HG03457 (cell line): ENCODE measurements around the gene SYT1.
"Not testable (repeated sequence)": the region's sequence is repeated elsewhere in the genome, so short reads cannot be mapped to it uniquely, and the experiment has no call there.

Experiments
- ATAC-seq: cut with Tn5 transposase; IDR thresholded peaks from one replicate; pipeline ENCODE4 v1.9.1; 2021; ENCODE audit warnings: moderate number of reproducible peaks; ENCODE audit not compliant: unreplicated experiment

SYT1 gene

GRCh38 chr12:78966062-78966461 is 101.5 kb downstream of the SYT1 start:
- no peak for ATAC-seq

GRCh38 chr12:78966926-78967325 is 102.4 kb downstream of the SYT1 start:
- no peak for ATAC-seq

GRCh38 chr12:78968226-78968625 is 103.7 kb downstream of the SYT1 start:
- ATAC-seq: no peak

DNA sequence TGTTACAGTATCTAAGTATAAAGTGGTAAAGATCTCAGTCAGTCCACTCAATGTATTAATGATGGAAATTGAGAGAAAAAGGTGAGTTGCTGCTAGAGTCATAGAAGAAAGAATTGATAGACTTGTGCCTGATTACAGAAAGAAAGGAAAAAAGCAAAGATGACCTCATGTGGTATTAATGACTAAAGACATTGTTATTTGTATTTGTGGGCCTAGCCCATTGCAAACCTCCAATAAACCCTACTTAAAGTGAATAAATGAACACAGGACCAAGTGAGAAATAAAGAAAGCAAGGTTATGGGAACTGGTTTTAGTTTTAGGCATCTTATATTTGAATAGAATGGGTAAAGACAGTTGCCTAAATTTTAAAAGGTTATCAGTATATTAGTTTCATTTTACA is 105.5 kb downstream of the SYT1 start:
- no peak for ATAC-seq

GRCh38 chr12:78977304-78977867 is 112.8 kb downstream of the SYT1 start:
- ATAC-seq: no peak

DNA sequence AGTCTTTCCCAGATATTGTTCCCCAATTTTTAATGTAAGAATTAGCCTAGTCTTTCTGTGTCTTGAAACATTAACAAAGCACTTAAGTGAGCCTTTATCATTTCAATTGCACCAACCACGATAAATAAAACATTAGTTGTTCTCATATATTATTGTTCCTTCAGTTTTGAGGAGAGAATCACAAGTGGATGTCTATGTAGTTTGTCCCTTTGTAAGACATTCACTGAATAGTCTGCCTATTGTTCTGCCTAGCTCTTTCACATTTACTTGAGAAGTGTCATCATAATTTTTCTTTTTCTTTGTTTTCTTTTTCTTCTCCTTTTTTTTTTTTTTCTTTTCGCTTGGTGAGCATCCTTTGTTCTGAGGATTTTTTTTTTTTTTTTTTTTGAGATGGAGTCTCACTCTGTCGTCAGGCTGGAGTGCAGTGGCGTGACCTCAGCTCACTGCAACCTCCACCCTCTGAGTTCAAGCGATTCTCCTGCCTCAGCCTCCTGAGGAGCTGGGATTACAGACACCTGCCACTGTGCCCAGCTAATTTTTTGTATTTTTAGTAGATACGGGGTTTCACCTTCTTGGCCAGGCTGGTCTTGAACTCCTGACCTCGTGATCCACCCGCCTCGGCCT is 129.7 kb downstream of the SYT1 start:
- ATAC-seq: no peak

DNA sequence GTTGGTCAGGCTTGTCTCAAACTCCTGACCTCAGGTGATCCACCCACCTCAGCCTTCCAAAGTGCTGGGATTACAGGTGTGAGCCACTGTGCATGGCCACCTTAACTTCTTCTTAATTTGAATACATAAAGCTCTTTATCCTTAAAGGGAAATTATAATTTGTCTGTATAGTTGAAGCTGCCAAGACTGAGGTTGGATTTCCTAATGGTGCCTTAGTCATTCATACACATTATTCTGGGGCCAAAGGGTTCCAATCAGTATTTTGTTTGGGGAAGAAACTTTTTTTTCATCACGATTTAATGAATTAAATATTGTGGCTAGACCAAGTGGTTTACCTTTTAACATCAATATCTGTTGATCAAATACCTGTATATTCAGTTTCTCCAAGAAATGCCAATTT is 135.9 kb downstream of the SYT1 start:
- ATAC-seq: no peak

GRCh38 chr12:79001404-79001803 is 136.8 kb downstream of the SYT1 start:
- ATAC-seq: no peak

GRCh38 chr12:79006306-79006705 is 141.7 kb downstream of the SYT1 start:
- no peak for ATAC-seq

GRCh38 chr12:79008591-79008990 is 144.0 kb downstream of the SYT1 start:
- ATAC-seq: no peak

DNA sequence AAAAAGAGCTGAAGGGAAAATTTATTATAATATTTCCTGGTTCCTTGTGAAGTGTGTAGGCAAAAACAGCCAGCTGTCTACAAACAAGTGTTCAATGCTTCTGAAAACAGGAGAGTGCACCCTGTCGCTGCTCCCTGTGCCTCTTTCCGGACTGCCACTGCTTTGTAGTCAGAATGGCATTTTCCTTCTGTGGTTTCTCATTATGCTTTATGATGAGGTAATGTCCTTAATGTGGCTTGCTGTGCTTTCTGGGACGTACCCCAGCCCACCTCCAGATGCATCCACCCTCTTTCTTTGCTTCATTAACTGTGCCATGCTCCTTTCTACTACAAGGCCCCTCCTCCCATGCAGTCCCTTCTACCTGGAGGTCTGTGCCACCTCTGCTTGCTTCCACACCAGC is 148.1 kb downstream of the SYT1 start:
- no peak for ATAC-seq

DNA sequence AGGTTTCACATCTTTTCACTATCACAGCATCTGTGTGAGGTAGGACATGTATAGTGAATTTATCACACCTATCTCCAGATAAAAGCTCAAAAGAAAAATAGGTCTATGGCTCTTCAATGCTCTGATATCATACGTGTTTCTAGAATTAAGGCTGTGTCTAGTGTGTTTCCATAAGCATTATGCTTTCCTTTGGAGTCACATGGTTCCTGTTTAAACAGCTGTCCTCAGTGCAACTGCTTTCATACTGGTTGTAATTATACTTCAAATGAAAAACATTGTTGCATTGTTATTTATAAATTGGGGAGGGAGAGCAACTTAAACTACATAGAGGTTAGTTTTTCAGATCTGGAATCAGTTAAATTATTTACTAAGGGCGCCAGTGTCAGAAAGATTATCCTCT is 151.6 kb downstream of the SYT1 start:
- no peak for ATAC-seq

DNA sequence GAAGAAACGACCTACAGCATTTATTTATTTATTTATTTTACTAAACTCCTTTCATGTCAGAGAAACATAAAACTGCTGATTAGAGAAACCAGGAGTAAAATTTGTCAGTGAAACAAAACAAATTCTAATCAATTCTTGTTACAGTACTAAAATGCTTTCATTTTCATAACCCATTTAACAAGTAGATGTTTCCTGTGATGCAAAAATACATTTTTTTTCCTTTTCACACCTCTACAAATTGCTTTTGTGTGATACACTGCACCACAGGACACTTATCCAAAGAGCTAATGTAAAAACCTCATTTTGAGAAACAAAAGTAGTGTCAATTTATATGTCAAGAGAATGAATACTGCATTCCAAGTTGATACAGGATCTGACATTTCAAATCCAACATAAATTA is 155.1 kb downstream of the SYT1 start:
- ATAC-seq: peak; percentile 56

- no peak for ATAC-seq
These were observed 155.5 kb downstream of the SYT1 start for GRCh38 chr12:79020106-79020505.

GRCh38 chr12:79021021-79021420 is 156.4 kb downstream of the SYT1 start:
- ATAC-seq: no peak

GRCh38 chr12:79023261-79023660 is 158.7 kb downstream of the SYT1 start:
- ATAC-seq: no peak

DNA sequence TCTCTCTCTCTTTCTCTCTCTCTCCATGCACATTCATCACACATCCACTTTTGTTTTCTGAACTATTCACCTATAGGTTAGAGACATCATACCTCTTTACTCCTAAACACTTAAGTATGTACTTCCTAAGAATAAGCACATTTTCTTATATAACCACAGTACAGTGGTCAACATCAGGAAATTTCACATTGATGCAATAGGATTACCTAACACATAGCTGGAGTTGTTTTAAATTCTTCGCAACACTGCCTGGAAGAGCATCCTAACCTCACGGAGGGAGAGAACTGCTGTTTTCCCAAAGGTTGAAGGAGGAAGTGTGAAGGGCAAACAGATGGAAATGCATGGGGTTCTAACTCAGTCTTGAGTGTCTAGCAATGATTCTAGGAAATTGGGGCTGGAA is 159.2 kb downstream of the SYT1 start:
- no peak for ATAC-seq

DNA sequence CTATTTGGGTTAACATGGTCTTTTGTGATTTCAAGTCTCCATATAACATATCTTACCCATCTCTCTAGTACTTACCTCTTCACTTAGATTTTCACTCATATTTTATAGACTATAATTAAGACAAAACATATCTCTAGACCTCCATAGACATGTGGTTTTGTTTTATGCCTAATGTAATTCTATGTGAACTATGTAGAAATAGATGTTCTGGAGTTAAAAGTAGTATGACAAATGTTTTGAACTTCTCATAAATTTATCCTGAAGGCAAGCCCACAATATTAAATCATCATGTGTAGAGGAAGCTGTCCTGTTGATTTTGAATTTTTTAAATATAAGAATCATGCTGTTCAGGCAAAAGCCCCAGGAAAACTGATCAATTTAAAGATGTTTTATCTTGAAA is 169.2 kb downstream of the SYT1 start:
- no peak for ATAC-seq

GRCh38 chr12:79044748-79045147 is 180.2 kb downstream of the SYT1 start:
- ATAC-seq: not testable (repeated sequence)

GRCh38 chr12:79045149-79045703 is 180.7 kb downstream of the SYT1 start:
- not testable (repeated sequence) for ATAC-seq

DNA sequence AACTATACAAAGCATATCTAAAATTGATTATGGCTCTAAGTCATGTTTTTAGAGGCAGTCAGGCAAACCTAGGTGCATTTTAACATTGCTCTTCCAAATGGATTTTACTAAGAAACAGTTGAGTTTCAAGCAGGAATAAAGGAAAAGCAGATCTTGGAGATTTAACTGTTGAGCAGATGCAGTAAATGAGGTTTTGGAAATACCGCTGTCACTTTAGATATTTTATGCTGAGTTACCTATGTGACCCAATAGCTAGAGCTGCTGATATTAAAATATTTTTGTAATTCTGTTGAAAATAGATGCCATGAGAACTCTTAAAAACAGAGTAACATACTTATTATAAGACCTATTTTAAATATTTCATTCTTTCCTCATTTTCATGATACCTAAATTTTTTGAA is 181.4 kb downstream of the SYT1 start:
- ATAC-seq: no peak

DNA sequence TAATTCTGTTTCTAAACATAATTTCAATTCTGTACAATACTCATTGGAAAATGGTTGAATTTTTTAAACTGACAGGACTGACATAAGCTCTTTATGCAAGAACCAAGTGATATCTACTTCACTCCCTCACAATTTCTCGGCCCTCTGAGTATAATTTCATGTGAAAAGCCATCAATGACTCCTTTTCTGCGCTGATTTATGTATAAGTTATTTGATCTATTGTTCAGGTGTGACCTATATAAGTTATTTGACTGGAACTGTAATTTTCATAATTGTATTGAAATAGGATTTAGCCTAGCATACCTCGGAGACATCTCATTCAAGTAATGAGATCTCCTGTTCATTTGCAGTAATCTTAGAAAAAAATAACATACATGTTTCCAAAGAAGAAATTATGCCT is 184.4 kb downstream of the SYT1 start:
- no peak for ATAC-seq

- no peak for ATAC-seq
These were observed 188.8 kb downstream of the SYT1 start for GRCh38 chr12:79053394-79053793.
